ENCODE data around the gene TBC1D22A.
A peak's percentile ranks its signal among the peaks of the same experiment; 100 is the strongest.

Gene TBC1D22A

DNA sequence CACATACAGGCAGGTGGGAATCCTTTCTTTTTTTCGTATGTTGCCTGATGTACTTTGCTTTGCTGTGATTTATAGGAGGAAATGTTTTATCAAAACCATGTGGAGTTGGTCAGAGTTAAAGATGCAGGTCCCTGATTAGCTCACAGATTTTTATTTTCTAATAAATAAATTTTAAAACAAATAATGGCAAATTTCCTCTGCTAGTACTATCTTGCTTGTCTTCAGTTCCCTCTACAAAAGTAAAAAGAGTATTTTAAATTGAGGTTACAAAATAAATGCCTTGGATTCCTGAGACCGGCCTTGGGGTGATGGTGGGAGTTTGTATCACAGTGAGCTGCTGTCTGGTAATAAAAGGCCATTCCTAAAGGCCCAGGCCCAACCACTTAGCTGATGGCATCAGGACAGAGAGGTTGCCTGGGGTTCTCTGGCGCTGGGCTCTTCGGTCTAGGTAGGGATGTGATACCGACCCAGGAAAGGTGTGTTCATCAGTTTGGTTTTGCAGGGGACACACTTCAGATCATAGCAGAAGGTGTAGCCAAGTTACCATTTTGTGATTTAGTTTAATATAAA lies 129.0 kb downstream of the TBC1D22A start:
- DNase-seq: no peak

DNA sequence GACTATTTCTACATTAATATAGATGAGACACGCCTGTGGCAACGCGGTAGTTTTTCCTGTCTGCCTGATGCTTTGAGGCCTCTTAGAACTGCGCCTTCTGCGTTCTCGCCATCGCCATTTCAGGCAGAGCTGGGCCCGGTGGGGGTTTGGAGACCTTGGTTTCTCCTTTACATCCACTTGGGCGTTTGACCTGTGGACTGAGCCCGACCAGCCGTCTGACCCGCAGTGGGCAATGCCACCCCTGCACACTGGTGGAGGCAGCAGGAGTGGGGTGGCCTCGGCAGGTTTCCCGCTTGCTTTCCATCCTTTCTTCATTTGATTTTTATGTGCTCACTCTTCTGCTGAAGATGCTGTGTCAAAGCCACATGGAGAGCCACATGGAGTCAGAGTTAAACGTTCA lies 130.4 kb downstream of the TBC1D22A start:
- no peak for DNase-seq

DNA sequence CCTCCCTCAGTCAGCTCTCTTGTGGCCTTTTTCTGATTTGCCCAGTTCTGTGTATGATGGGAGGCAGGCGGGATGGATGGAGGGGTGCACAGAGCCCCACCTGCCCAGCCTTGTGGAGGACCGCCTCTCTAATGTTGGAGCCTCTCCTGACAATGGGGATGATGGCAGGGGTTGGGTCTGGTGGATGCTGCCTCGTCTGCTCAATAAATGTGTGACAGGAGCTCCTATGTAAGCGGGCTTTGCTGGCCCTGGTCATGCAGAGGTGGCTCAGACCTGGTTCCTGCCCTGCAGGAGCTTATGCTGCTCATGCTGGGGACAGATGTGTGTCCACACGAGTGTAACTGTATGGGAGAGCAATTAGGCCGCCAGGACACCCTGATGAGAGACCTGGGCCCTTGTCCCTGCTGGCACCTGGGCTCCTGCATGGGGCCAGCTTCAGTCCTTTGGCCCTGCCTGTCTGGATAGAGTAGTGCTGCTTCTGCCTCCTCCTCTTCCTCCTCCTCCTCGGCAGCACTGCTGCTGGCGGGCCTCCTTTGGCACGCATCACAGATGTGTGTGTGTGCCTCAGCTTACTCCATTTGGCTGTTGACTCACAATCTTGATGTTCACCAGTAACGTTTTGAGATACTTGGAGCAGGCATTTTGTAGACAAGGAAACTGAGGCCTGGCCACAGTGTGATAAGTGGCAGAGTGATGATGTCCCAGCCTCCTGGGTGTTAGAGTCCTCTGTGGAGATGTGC lies 131.0 kb downstream of the TBC1D22A start:
- DNase-seq: no peak

DNA sequence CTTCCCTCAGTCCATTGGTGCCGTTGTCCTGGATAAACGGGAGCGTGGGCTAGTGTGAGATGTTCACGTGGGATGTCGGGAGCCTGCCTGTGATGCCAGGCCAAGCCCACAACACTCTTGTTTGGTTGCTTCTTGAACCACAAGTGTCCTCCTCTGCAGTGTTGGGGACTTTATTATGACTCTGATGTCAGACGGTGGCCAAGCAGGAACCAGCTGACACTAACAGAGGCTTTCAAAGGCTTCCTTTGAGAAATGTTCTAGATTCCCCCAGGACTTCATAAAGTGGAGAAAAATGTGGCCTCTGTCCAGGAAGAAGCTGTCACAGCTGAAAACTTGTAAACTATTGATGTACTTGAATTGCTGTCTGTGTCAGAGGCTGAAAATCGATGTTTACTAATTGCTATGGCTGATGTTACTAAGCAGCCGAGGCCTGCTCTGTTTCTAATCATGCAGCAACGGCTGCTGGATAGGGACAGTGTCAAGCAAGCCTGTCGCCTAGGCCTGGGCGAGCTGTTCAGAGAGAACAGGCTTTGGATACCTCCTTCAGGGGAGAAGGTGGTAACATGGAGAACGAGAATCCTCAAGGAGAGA lies 131.7 kb downstream of the TBC1D22A start:
- DNase-seq: peak; percentile 19

DNA sequence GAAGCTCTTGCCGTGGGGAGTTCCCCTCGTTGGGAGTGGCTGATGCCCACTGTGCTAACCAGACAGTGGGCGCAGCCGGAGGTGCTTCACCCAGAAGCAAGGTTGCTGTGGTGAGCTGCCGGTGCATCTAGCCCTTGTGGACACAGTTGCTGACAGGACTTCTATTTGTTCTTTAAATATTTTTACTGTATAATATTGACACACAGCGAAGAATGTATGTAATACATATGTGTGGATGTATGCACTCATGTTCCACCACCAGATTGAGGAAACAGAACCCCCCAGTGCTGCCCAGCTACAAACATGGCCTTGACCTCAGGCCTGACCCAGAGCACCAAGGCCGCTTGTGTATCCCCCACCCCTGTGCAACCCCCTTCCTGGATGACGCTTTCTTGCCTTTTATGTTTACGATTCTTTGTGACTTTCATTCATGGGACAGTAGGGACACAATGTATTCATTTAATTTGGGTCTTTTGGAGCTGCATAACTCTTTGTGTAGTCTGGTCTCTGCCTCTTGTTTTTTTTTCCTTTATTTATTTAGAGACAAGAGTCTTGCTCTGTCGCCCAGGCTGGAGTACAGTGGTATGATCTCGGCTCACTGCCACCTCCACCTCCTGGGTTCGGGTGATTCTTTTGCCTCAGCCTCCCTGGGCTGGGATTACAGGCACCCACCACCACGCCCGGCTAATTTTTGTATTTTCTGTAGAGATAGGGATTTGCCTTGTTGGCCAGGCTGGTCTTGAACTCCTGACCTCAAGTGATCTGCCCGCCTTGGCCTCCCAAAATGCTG lies 132.6 kb downstream of the TBC1D22A start:
- no peak for DNase-seq

DNA sequence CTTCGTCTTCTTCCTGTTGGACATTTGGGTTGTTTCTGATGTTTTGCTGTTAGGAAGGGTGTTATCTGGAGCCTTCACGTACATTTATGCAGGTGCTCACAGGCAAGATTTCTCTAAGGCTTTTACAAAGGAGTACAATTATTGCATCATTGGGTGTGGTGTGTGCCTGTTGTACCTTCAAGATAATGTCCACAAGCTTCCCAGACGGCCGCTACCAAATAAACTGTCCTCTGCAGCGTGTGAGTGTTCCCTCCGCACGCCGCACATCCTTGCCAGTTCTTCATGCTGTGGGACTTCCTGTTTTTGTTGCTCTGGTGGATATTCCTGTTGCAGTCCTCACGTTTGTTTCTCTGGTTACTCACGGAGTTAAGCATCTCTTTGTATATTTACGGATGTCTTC lies 133.3 kb downstream of the TBC1D22A start:
- DNase-seq: no peak

DNA sequence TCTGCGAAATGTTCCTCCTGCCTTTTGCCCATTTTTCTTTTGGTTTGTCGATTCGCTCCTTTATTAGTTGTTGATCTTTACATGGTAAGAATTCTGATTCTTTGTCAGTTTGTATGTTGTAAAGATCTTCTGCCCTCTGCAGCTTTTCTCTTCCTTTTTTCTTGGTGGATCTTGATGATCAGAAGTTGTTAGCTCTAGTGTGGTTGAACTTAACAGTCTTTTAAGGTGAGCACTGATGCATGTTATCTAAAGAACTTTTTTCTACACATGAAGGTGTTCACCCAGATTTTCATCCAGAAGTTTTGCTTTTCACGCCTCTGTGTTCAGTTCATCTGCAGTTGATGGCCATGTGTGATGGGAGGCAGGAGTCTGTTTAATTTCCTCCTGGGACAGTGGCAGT lies 133.7 kb downstream of the TBC1D22A start:
- no peak for DNase-seq

DNA sequence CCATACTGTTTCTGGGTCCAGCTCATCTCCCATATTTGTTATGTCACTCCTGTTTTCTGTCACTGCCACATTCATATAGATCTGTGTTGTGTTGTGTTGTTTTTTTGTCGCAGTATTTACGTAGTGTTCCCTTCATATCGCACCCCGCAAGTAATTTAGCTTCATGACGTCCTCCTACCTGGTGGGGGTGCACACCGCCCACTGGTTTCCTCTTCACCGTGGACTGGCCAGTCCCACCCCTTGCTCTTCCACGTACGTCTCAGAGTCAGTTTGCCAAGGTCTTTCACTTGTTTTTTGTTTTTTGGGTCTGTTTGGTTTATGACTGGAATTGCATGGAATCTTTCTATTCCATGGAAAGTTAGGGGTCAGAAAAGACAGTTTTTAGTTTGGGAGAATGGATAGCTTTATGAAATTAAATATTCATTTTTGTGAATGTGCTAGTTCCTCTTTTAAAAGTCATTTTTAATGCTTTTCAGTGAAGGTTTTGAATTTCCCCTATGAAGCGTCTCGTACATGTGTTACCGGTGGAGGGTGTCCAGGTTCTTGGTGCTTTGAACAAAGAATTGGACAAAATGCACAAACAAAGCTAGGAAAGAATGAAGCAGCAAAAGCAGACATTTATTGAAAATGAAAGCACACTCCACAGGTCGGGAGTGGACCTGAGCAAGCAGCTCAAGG lies 134.3 kb downstream of the TBC1D22A start:
- no peak for DNase-seq

DNA sequence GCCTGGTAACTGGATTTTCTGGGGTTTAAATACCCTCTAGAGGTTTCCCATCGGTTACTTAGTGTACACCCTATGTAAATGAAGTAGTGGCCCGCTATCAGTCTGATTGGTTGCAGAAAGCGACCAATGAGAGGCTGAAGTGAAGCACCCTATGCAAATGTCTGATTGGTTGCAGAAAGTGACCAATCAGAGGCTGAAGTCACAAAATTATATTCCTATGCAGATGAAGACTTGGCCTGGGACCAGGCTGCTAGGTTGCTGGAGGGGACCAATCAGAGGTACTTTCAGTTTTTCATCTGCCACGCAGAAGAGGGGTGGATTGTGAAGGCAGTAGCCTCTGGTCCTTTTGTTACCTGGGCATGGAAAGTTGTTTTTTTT lies 134.8 kb downstream of the TBC1D22A start:
- DNase-seq: no peak

DNA sequence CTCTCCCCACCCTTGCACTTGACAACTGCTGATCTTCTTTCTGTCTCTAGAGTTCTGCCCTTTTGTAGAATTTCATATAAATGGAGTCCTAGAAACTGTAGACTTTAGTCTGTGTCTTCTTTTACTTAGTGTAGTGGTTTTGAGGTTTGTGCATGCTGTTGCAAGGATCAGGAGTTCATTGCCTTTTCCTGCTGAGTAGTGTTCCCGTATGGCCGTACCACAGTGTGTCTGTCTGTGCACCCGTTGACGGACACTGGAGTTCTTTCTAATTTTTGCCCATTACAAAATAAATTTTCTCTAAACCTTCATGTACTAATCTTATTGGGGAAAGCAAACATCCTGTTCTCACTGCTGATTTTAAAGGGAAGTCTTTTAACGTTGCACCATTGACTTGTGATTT lies 138.1 kb downstream of the TBC1D22A start:
- no peak for DNase-seq

DNA sequence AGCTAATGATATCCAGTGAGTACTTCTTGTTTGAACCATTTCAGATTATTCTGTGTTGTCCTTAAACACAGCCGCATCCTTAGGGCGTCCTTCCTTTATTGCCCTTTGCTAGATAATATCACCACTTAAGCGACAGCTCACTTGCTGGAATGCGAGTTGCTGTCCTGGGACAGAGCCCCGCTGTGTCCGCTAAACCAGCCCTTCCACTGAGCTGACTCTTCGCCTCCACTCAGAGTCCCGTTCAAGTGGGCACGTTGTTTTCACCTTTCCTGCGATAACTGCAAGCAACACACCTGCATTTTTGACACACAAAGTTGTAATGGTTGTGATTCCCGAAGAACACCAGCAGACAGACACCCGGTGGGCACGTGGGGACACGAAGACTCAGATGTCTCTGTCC lies 140.0 kb downstream of the TBC1D22A start:
- no peak for DNase-seq

DNA sequence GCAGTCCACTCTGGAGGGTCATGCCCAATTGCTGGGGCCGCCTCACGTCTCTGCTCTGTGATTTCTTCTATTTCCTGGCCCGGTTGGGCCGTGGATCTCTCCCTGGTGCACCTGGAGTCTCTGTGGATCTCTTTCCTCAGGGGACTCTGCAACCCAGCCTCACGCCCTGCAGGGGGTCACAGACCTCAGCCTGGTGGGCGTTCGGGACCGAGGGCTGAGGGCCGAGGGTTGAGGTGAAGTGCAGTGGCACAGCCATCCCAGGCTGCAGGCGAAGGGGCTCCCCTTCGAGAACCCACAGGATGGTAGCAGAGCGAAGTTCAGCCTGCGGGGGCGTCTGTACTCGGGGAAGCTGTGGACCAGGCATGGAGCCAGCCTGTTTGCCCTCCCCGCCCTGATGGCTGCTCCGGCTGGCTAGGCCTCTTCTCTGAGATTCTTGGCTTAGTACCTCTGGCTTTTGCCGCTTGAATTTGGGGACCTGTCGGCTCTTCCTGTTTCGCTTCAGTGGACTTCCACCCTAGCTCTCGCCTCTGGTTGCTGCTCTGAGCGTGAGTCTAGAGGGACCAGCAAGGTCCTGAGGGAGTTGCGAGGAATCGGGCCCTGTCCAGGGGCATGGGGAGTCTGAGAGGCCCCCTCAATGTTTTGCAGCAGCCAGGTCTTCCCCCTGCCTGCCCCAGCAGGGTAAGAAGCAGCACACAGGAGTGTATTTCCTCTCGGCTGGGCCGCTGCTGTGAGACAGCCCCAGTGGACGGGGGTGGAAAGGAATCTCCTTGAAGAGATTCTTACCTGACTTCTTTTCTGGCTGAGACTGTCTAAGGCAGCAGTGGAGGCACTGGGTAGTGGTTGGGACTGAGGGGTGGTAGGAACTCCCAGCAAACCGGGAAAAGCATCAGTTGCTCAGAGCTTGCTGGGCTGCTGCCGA lies 140.8 kb downstream of the TBC1D22A start:
- DNase-seq: no peak

DNA sequence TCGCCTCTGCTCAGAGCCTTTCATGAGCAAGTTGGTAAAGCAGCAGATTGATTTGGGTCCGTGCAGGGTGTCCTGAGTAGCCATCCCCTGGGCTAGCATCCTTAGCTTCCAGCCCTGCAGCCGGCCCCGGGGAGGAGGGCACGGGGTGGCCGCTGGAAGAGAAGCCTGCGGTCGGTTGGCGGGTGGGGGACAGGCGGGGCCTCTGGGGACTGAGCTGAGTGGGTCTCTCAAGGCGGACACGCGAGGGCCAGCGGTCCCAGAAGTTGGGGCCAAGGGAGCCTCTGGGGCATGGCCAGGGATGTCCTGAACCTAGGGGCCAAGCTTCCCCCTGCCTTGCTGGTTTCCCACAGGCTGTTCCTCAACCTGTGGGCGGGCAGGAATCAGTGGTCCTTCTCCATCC lies 143.0 kb downstream of the TBC1D22A start:
- no peak for DNase-seq

DNA sequence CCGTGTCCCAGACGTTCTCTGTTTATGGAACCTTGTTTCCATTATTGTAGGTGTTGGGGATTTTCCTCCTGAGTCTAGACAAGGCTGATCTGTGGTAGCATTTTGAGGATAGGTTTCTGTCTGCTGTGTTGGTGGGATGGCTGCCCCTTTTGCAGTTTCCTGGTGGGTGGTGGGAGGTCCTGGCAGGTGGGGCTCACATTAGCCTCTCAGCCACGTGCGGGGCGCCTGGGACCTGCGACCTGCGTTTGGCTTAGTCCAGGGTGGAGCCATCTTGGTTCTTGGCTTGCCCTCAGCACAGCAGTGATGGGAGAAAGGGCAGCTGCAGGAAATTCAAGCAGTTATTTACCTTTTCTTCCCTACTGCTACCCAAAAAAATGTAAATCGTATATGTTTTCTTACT lies 143.4 kb downstream of the TBC1D22A start:
- no peak for DNase-seq

DNA sequence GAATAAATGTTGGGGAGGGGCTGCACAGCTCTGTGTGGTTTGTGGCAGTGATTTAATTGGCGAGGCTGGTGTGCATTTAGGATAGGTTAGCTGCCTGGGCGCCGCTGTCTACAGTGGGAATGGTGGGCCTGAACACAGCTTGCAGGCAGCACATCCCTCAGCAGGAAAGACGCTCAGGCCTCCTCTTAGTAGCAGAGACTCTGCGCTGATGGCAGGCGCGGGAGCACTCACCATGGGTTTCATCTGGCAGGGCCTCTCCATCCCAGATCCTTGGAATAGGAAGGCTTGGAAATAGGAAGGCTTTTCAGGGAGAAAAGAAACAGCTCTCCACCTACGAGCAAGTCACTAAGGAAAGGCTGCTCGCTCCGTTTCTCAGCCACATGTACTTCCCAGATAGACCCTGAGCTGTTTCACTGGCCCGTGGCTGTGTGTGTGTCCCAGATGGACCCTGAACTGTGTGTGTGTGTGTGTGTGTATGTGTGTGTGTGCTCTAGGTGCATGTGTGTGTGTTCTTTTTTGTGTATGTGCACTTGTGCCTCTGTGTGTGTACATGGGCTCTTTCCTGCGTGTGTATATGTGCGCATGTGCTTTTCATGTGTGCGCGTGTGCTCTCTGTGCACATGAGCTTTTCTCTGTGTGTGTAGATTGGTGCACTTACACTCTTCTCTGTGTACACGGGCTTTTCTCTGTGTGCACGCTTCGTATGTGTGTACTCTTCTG lies 144.0 kb downstream of the TBC1D22A start:
- no peak for DNase-seq

DNA sequence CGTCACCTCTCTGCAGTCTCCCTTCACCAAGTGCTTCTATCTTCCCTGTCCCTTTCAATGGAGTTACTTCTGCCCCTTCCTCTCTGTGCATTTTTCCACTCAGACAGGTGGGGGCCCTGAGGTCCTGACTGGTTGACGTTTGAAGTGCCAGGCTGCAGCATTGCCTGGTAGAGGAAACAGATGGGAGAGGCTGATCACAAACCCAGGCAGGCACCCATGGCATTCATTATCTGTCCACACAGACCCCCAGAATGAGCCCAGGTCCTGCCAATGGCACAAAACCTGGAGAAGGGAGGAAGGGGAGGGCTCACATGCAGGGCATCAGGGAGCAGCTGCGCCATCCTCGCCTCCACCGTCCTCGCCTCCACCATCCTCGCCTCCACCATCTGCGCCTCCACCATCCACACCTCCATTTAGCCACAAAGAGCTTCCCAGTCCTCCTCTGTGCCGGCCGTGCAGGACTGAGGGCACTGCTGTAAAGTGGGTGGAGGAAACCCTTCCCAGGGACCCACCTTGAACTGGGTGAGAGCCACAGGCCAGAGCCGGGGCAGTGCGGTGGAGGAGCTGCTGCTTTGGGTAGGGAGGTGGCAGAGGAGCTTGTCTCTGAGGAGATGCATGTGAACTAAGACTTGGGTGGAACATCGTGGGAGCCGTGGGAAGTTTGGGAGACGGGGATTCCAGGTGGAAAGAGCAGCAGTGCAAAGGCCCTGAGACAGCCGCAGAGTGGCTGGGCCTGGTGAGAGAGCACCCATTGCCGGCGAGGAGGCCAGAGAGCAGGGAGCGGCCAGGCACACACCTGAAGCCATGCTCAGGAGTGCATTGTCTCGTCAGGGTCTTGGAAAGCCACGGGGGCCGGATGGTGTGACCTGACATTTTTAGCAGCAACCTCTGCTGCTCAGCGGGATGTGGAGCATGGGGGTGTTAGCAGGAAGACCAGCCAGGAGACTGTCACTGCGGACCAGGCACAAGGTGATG lies 145.1 kb downstream of the TBC1D22A start:
- no peak for DNase-seq

DNA sequence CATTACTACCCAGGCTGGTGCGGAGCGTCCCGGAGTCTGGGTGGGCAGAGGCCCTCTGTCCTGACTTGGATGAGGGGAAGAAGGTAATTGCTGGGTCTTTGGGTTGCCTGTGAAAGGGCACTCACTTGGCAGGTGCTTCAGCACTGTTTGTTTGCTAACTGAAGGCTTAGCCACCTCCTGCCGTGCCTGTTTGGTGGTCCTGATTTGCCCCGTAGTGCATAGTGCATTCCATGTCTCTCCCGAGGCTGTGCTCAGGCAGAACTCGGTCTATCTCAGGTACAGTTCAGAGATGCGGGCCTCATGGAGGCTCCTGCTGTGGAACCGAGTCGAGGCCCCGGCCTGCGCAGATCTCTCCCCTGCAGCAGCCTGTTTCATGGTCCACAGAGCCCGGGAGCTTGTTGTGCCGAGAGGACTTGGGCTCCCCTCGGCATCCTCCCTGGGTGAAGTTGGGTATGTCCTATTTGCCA lies 146.2 kb downstream of the TBC1D22A start:
- DNase-seq: no peak

DNA sequence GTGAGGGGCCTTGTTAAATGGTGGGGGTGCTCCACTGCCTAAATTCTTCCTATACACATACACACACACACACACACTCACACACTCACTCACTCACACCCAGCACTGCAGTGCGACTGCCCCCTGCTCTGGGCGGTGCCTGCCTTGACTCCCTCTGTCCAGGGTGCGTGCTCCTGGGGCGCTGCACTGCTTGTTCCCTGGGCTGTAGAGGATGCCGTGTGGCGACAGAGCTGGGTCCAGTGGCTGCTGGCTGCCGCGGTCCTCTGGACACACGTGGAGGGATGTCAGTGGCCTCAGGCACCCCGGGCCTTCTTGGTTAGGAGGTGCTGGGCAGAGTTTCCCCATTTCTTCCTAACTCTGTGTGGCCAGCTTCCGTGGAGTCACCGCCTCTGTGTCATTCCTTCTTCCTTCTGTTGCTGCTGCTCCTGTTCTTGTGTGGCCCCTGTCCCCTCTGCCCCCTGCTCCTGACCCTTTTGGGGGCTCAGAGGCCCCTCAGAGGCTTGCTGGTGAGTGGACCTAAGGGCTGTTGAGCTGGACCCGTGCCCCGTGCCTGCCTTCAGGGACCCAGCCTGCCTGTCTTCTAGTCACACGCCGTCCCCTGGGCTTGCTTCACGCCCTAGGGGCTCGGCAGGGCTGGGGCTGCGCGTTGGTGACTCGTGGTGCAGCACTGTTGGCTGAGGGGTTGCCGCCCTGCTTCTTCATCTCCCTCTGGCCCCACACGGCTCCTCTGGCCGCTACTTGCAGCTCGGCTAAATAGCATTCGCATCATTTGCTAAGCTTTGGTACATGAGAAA lies 147.0 kb downstream of the TBC1D22A start:
- no peak for DNase-seq

DNA sequence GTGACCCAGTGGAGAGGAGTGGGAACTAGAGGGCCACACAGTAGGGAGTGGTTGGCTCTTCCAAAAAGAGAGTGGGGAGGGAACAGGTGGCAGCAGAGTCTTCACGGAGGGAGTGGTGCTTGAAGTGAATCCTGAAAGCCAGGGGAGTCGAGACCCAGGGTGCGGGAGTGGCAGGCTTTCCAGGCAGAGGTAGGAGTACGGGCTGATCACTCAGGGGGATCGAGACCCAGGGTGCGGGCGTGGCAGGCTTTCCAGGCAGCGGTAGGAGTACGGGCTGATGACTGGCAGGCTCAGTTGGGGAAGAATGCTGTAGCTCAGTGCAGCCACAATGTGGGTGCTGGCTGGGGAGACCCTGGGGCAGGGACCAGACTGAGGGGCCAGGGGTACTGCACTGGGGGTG lies 148.2 kb downstream of the TBC1D22A start:
- DNase-seq: no peak
